GM18526 (cell line): ENCODE results near the gene ASPG.

Source experiments
- POLR2A ChIP-seq: IDR thresholded peaks from 3 replicates; pipeline ENCODE4 v1.6.1; 2011; ENCODE audit not compliant: insufficient read length; ENCODE audit errors: extremely low read depth

The ASPG gene

GRCh38 chr14:104125011-104125410, 39.5 kb downstream of the ASPG start:
- no peak for TF ChIP-seq POLR2A

GRCh38 chr14:104126753-104127152, 41.3 kb downstream of the ASPG start:
- no peak for TF ChIP-seq POLR2A

- no peak for TF ChIP-seq POLR2A
Observed at GRCh38 chr14:104128981-104129380, 43.5 kb downstream of the ASPG start.

GRCh38 chr14:104129556-104129955, 44.1 kb downstream of the ASPG start:
- TF ChIP-seq POLR2A: no peak

GRCh38 chr14:104130974-104131651, 45.6 kb downstream of the ASPG start:
- no peak for TF ChIP-seq POLR2A

GRCh38 chr14:104131968-104132732, 46.6 kb downstream of the ASPG start:
- TF ChIP-seq POLR2A: no peak

GRCh38 chr14:104132981-104133380, 47.5 kb downstream of the ASPG start:
- no peak for TF ChIP-seq POLR2A

GRCh38 chr14:104133496-104133895, 48.0 kb downstream of the ASPG start:
- TF ChIP-seq POLR2A: no peak

GRCh38 chr14:104134061-104134965, 48.8 kb downstream of the ASPG start:
- TF ChIP-seq POLR2A: no peak

GRCh38 chr14:104135121-104135903, 49.8 kb downstream of the ASPG start:
- TF ChIP-seq POLR2A: no peak

GRCh38 chr14:104135904-104136471, 50.5 kb downstream of the ASPG start:
- TF ChIP-seq POLR2A: no peak

GRCh38 chr14:104136472-104137296, 51.2 kb downstream of the ASPG start:
- no peak for TF ChIP-seq POLR2A

- no peak for TF ChIP-seq POLR2A
Observed at GRCh38 chr14:104137297-104138097, 52.0 kb downstream of the ASPG start.
